ENCODE measurements around the gene TBC1D4.

- TF ChIP-seq PBX3 (IDR thresholded peaks at IDR 0.05; ENCODE audit: insufficient replicate concordance, low read depth, low read length) (no peak), EZH2 (IDR thresholded peaks at IDR 0.05; ENCODE audit: borderline replicate concordance, control insufficient read depth, low read depth, low read length) (no peak), POLR2AphosphoS2 (IDR thresholded peaks at IDR 0.05; ENCODE audit: low read depth, low read length) (no peak), FOXK2 (IDR thresholded peaks at IDR 0.05) (no peak), GABPA (IDR thresholded peaks at IDR 0.05; ENCODE audit: low read depth) (no peak), TARDBP (IDR thresholded peaks at IDR 0.05; ENCODE audit: borderline replicate concordance) (no peak), MYC (IDR thresholded peaks at IDR 0.05; ENCODE audit: insufficient read depth, insufficient read length, insufficient replicate concordance, low read length, severe bottlenecking) (no peak), CTCF (IDR thresholded peaks at IDR 0.05 in 2 of 3, conservative IDR thresholded peaks at IDR 0.05 in 1 of 3; ENCODE audit: control insufficient read depth in 2 of 3, extremely low read depth in 1 of 3, insufficient read depth in 1 of 3, low read depth in 3 of 3, low read length in 3 of 3) (no peak), ZZZ3 (IDR thresholded peaks at IDR 0.05; ENCODE audit: control insufficient read depth, insufficient read length, low read depth) (no peak), SP1 (IDR thresholded peaks at IDR 0.05; ENCODE audit: low read depth, low read length) (no peak), TBL1XR1 (IDR thresholded peaks at IDR 0.05; ENCODE audit: low read depth, low read length) (no peak), NRF1 (conservative IDR thresholded peaks at IDR 0.05; ENCODE audit: low read depth, low read length) (no peak), BCL3 (IDR thresholded peaks at IDR 0.05; ENCODE audit: borderline replicate concordance, insufficient read depth, low read depth, low read length, poor library complexity, severe bottlenecking) (no peak)
Observed at GRCh38 chr13:75347457-75347856, 134.5 kb downstream of the TBC1D4 start.

Data from GM12878 (cell line).